ENCODE measurements around the gene SLC35A3.
"Not testable (repeated sequence)": the region's sequence is repeated elsewhere in the genome, so short reads cannot be mapped to it uniquely, and the experiment has no call there.

SLC35A3 gene

DNA sequence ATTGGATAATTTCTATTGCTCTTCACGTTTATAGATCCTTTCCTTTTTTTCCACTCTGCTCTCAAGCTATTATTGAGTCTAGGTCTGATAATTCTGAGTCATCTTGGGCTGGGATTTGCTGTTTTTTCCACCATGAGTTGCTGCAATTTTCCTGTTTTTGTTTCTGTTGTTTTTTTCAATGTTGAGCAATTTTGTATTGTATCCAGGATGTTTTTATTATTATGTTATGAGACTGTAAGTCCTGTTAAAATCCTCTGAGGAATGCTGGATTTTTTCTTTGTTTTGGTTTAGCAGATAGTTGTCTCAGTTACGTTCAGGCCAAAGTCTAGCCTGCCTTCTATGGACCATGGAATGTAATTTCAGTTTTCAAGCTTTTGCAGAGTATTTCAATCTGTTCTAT, 13.0 kb upstream of the SLC35A3 start:
- Histone ChIP-seq H3K27me3 (ENCODE audit: low read depth, low read length) (no peaks in the 10 kb centered on the region), H3K36me3 (ENCODE audit: control insufficient read depth in 1 of 2, insufficient read depth in 2 of 2, low read length in 2 of 2) (no peaks in the 10 kb centered on the region), H3K4me3 (ENCODE audit: low read depth in 1 of 2, low read length in 2 of 2) (no peak overlapping the region), H3K9me3 (ENCODE audit: control insufficient read depth in 1 of 2, low read length in 2 of 2) (no peaks in the 10 kb centered on the region), H3K27ac (ENCODE audit: low read length) (no peak overlapping the region), H3K4me1 (ENCODE audit: control insufficient read depth in 1 of 2, insufficient read depth in 2 of 2, low read length in 2 of 2) (no peaks in the 10 kb centered on the region)

DNA sequence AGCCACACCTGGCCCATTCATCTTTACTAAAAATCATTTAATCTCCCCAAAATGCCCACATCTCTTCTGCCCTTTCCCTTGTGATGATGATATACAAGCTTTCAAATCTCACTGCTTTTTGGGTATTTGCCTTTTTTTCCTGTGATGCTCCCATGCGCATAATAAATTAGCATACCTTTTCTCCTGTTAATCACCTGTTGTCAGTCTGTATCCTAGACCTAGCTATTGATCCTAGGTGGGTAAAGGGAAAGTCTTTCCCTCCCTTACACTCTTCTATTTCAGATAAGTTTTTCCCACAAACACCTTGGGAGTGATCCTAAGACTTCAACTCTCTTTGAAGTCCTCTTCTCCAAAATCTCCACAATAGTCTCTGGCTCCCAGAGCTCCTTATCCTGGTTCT, 12.0 kb upstream of the SLC35A3 start:
- Histone ChIP-seq H3K27me3 (ENCODE audit: low read depth, low read length) (no peaks in the 10 kb centered on the region), H3K4me1 (ENCODE audit: control insufficient read depth in 1 of 2, insufficient read depth in 2 of 2, low read length in 2 of 2) (no peaks in the 10 kb centered on the region), H3K27ac (ENCODE audit: low read length) (no peak overlapping the region), H3K9me3 (ENCODE audit: control insufficient read depth in 1 of 2, low read length in 2 of 2) (no peaks in the 10 kb centered on the region), H3K4me3 (ENCODE audit: low read depth in 1 of 2, low read length in 2 of 2) (no peak overlapping the region), H3K36me3 (ENCODE audit: control insufficient read depth in 1 of 2, insufficient read depth in 2 of 2, low read length in 2 of 2) (no peaks in the 10 kb centered on the region)

DNA sequence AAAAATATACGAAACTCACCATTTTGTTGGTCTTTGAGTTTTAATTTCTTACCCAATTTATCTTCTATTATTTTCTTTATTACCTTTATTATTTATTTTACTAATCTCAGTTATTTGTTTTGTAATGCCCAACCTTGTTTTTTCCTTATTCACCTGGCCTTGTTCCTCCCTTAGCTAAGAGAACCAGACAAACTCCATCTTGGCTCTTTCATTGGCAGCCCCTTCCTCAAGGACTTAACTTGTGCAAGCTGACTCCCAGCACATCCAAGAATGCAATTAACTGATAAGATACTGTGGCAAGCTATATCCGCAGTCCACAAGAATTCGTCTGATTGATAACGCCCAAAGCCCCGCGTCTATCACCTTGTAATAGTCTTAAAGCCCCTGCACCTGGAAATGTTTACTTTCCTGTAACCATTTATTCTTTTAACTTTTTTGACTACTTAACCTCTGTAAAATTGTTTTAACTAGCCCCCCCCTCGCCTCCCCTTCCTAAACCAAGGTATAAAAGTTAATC, 10.5 kb upstream of the SLC35A3 start:
- H3K4me1 ChIP-seq (ENCODE audit: control insufficient read depth in 1 of 2, insufficient read depth in 2 of 2, low read length in 2 of 2); H3K4me3 ChIP-seq (ENCODE audit: low read depth in 1 of 2, low read length in 2 of 2); H3K27ac ChIP-seq (ENCODE audit: low read length); H3K9me3 ChIP-seq (ENCODE audit: control insufficient read depth in 1 of 2, low read length in 2 of 2); H3K27me3 ChIP-seq (ENCODE audit: low read depth, low read length); H3K36me3 ChIP-seq (ENCODE audit: control insufficient read depth in 1 of 2, insufficient read depth in 2 of 2, low read length in 2 of 2): not testable (repeated sequence)

DNA sequence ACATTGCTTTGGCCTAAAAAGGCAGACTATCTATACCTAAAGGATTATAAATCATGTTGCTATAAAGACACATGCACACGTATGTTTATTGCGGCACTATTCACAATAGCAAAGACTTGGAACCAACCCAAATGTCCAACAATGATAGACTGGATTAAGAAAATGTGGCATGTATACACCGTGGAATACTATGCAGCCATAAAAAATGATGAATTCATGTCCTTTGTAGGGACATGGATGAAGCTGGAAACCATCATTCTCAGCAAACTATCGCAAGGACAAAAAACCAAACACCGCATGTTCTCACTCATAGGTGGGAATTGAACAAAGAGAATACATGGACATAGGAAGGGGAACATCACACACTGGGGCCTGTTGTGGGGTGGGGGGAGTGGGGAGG, 9.5 kb upstream of the SLC35A3 start:
- H3K36me3 ChIP-seq (ENCODE audit: control insufficient read depth in 1 of 2, insufficient read depth in 2 of 2, low read length in 2 of 2); H3K27me3 ChIP-seq (ENCODE audit: low read depth, low read length); H3K4me3 ChIP-seq (ENCODE audit: low read depth in 1 of 2, low read length in 2 of 2); H3K4me1 ChIP-seq (ENCODE audit: control insufficient read depth in 1 of 2, insufficient read depth in 2 of 2, low read length in 2 of 2); H3K27ac ChIP-seq (ENCODE audit: low read length); H3K9me3 ChIP-seq (ENCODE audit: control insufficient read depth in 1 of 2, low read length in 2 of 2): not testable (repeated sequence)

DNA sequence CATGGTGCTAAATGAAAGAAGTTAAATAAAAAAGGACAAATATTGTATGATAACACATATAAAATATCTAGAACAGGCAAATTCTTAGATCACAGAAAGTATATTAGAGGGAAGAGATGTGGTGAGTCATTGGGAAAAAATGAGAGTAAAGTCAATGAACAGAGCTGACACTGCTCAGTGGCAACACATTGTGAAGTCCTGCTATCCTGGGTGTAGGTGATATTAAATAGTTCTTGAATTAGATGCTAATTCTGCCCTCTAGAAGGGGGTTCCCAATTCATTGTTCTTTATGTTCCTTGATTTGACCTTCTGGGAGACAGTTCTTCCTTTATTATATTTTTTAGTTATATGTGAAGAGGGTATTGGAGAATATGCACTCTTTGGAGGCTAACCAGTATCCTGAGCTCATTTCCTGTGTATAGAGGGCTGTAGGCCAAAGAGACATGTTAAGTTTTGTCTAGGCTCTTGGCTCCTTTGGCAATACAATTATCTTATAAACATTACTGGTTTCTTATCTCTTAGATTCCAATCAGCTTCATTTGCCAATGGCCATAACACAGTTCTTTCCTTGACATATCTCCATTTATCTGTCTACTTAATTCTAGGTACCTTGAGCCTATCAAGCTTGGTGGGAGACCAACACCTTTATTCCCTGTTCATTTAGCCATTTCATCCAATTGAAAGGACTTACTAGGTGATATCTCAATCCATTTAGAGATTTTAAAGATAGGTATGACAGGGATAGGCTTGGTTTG, 6.6 kb upstream of the SLC35A3 start:
- Histone ChIP-seq H3K36me3 (ENCODE audit: control insufficient read depth in 1 of 2, insufficient read depth in 2 of 2, low read length in 2 of 2) (no peaks in the 10 kb centered on the region), H3K27me3 (ENCODE audit: low read depth, low read length) (no peaks in the 10 kb centered on the region), H3K4me1 (ENCODE audit: control insufficient read depth in 1 of 2, insufficient read depth in 2 of 2, low read length in 2 of 2) (no peaks in the 10 kb centered on the region), H3K27ac (ENCODE audit: low read length) (no peak overlapping the region), H3K9me3 (ENCODE audit: control insufficient read depth in 1 of 2, low read length in 2 of 2) (no peaks in the 10 kb centered on the region), H3K4me3 (ENCODE audit: low read depth in 1 of 2, low read length in 2 of 2) (no peak overlapping the region)

DNA sequence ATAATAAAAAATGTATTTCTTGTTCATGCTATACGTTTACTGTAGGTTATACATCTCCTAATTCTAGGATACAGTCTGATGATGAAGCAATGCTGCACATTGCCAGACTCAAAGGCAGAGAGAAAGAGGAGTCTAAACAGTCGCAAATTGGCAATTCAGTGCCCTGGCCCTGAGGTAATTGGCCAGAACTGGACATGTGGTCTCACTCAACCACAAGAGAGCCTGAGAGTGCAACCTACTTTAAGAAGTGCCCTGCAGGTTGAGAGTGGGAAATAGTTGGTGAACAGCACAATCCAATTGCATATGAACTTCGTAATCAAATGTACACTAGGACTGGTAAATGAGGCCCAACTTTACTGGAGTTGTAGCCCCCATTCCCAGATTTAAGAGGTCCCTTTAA, 5.0 kb upstream of the SLC35A3 start:
- H3K4me3 ChIP-seq (ENCODE audit: low read depth in 1 of 2, low read length in 2 of 2): no peak overlapping the region
- H3K36me3 ChIP-seq (ENCODE audit: control insufficient read depth in 1 of 2, insufficient read depth in 2 of 2, low read length in 2 of 2): no peaks in the 10 kb centered on the region
- peaks cover 4 to 5% of the 10 kb centered on the region in 2 donors for H3K4me1 ChIP-seq (ENCODE audit: control insufficient read depth in 1 of 2, insufficient read depth in 2 of 2, low read length in 2 of 2)
- H3K9me3 ChIP-seq (ENCODE audit: control insufficient read depth in 1 of 2, low read length in 2 of 2): no peaks in the 10 kb centered on the region
- H3K27ac ChIP-seq (ENCODE audit: low read length): no peak overlapping the region
- H3K27me3 ChIP-seq (ENCODE audit: low read depth, low read length): no peaks in the 10 kb centered on the region

DNA sequence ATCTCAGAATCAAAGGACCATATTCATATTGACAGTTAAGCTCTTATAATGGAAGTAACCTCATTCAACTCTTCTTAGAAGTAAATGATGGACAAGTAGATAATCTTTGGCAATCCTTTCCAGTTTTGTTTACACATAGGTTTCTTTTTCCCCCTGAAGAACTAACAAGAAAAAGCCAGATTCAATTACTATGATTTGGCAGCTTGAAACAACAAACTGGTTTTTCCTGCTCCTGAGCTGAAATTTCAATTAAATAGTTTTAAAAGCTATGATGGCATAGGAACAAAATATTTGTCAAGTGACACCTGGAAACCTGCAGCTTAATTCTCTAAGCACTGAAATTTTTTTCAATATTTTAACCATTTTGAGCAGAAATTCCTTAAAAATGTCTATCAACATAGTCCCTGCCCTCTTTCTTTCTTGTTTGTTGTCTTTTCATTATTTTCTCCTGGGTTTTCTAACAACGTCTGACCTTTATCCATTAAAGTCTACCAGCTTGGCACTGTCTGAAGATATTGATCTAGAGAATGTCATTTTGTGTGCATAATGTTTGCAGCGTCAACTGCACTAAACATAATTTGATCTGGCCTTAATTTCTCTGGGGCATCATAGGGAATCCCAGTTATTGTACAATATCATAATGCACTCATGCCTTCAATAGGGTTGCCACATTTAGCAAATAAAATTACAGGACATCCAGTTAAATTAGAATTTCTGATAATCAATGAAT, 4.0 kb upstream of the SLC35A3 start:
- H3K27ac ChIP-seq (ENCODE audit: low read length): no peak overlapping the region

DNA sequence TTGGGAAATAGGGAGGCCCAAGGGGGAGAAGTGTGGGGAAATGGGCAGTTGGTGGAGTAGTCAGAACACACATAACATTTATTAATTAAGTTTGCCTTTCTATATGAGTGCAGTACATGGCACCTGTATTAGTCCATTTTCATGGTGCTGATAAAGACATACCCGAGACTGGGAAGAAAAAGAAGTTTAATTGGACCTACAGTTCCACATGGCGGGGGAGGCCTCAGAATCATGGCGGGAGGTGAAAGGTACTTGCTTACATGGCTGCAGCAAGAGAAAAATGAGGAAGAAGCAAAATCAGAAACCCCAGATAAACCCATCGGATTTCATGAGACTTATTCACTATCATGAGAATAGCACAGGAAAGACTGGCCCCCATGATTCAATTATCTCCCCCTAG, 1.6 kb upstream of the SLC35A3 start:
- no peaks in the 10 kb centered on the region for H3K27me3 ChIP-seq (ENCODE audit: low read depth, low read length)
- H3K4me1 ChIP-seq (ENCODE audit: control insufficient read depth in 1 of 2, insufficient read depth in 2 of 2, low read length in 2 of 2): peaks cover 5 to 11% of the 10 kb centered on the region in 2 donors

More for the DNA sequence above, 4.0 kb upstream of the SLC35A3 start:
- Histone ChIP-seq H3K9me3 (ENCODE audit: control insufficient read depth in 1 of 2, low read length in 2 of 2) (no peaks in the 10 kb centered on the region), H3K27me3 (ENCODE audit: low read depth, low read length) (no peaks in the 10 kb centered on the region), H3K4me3 (ENCODE audit: low read depth in 1 of 2, low read length in 2 of 2) (no peak overlapping the region), H3K4me1 (ENCODE audit: control insufficient read depth in 1 of 2, insufficient read depth in 2 of 2, low read length in 2 of 2) (peaks cover 5 to 7% of the 10 kb centered on the region in 2 donors), H3K36me3 (ENCODE audit: control insufficient read depth in 1 of 2, insufficient read depth in 2 of 2, low read length in 2 of 2) (no peaks in the 10 kb centered on the region)

DNA sequence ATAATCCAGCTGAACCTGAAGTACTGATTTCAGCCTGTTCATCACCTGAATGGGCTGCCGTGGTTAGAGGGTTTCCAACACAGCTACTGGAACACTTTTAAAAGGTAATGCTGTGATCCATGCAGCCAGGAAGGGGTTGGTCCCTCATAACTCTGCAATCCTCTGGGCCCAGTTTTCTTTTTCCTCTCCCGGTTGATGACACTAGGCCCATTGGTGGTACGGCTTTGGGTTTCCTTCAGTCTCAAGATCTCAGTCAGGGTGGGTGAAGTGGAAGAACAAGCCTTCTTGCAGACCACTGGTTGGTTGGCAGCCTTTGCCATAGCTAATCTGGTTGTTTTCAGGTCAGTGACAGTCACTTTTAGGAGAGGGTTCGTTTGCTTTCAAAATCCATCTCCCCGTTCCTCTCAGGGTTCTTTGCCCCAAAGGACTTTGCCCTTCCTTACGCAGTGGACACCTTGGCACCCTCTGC, 502 bp upstream of the SLC35A3 start:
- H3K4me1 ChIP-seq (ENCODE audit: control insufficient read depth in 1 of 2, insufficient read depth in 2 of 2, low read length in 2 of 2): peaks cover 5 to 11% of the 10 kb centered on the region in 2 donors
- H3K27ac ChIP-seq (ENCODE audit: low read length): peak overlapping the region; percentile 80
- peak overlapping the region; percentile 95 to 98 for H3K4me3 ChIP-seq (ENCODE audit: low read depth in 1 of 2, low read length in 2 of 2)
- no peaks in the 10 kb centered on the region for H3K27me3 ChIP-seq (ENCODE audit: low read depth, low read length)
- H3K9me3 ChIP-seq (ENCODE audit: control insufficient read depth in 1 of 2, low read length in 2 of 2): no peaks in the 10 kb centered on the region
- H3K36me3 ChIP-seq (ENCODE audit: control insufficient read depth in 1 of 2, insufficient read depth in 2 of 2, low read length in 2 of 2): no peaks in the 10 kb centered on the region

More for the DNA sequence above, 1.6 kb upstream of the SLC35A3 start:
- Histone ChIP-seq H3K36me3 (ENCODE audit: control insufficient read depth in 1 of 2, insufficient read depth in 2 of 2, low read length in 2 of 2) (no peaks in the 10 kb centered on the region), H3K9me3 (ENCODE audit: control insufficient read depth in 1 of 2, low read length in 2 of 2) (no peaks in the 10 kb centered on the region), H3K4me3 (ENCODE audit: low read depth in 1 of 2, low read length in 2 of 2) (no peak overlapping the region), H3K27ac (ENCODE audit: low read length) (no peak overlapping the region)

DNA sequence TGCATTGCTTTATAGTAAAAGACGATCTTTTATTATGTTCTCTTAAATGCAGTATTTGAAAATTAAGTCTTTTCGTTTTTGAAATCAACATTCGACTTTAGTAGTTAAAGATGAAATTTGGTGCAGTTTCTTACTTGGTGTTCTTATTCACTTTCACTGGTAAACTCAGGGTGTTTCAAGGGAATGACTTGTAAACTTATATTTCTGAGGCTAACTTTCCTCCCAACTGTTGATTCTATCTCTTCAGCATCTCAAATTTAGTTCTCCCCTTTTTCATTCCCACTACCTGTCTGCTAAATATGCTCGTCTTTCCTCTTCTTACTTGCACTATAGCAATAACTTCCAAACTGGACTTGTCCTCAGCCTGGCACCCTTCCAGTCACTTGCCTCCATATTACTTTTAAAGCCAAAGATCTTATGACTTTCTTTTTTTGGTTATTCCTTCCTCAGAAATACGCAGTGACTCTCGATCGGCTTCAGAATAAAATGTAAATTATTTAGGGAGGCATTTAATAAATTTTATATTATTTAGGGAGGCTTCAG, 988 bp downstream of the SLC35A3 start:
- H3K27me3 ChIP-seq (ENCODE audit: low read depth, low read length): no peaks in the 10 kb centered on the region
- H3K4me1 ChIP-seq (ENCODE audit: control insufficient read depth in 1 of 2, insufficient read depth in 2 of 2, low read length in 2 of 2): peaks cover 5 to 11% of the 10 kb centered on the region in 2 donors
- H3K4me3 ChIP-seq (ENCODE audit: low read depth in 1 of 2, low read length in 2 of 2): peak overlapping the region; percentile 95 to 98
- peak overlapping the region; percentile 80 for H3K27ac ChIP-seq (ENCODE audit: low read length)
- H3K36me3 ChIP-seq (ENCODE audit: control insufficient read depth in 1 of 2, insufficient read depth in 2 of 2, low read length in 2 of 2): peaks cover 0 to 13% of the 10 kb centered on the region in 2 donors
- no peaks in the 10 kb centered on the region for H3K9me3 ChIP-seq (ENCODE audit: control insufficient read depth in 1 of 2, low read length in 2 of 2)

DNA sequence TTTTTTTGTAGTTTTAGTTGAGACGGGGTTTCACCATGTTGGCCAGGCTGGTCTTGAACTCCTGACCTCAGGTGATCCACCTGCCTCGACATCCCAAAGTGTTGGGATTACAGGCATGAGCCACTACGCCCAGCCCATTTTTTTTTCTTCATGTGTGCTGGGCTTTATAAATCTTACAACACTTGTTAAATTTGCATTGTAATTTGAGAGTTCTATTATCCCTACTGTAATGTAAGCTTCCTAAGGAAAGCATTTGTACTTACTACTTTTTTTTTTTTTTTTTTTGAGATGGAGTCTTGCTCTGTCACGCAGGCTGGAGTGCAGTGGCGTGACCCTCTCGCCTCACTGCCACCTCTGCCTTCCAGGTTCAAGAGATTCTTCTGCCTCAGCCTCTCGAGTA, 2.3 kb downstream of the SLC35A3 start:
- peaks cover 7 to 14% of the 10 kb centered on the region in 2 donors for H3K36me3 ChIP-seq (ENCODE audit: control insufficient read depth in 1 of 2, insufficient read depth in 2 of 2, low read length in 2 of 2)
- H3K4me3 ChIP-seq (ENCODE audit: low read depth in 1 of 2, low read length in 2 of 2); H3K27ac ChIP-seq (ENCODE audit: low read length); H3K9me3 ChIP-seq (ENCODE audit: control insufficient read depth in 1 of 2, low read length in 2 of 2); H3K27me3 ChIP-seq (ENCODE audit: low read depth, low read length): not testable (repeated sequence)
- peaks cover 5 to 11% of the 10 kb centered on the region in 2 donors for H3K4me1 ChIP-seq (ENCODE audit: control insufficient read depth in 1 of 2, insufficient read depth in 2 of 2, low read length in 2 of 2)
